Coronary artery (tissue), 2 donors: ENCODE data around the gene OCRL.
"Not testable (repeated sequence)": the region's sequence is repeated elsewhere in the genome, so short reads cannot be mapped to it uniquely, and the experiment has no call there.

Experiments
- DNase-seq: peaks from one replicate; pipeline ENCODE4 v3.0.0-alpha.2; 2017; ENCODE audit warnings: low spot score
- H3K27ac ChIP-seq, 2 donors: fragments of 200-600 bp; sonication (generic); one replicate each; pipeline ENCODE4 v1.5.1; 2016 to 2019
- H3K4me3 ChIP-seq: fragments of 200-600 bp; sonication (generic); 2 replicates; pipeline ENCODE4 v1.5.1; 2016; ENCODE audit warnings: mild to moderate bottlenecking, moderate library complexity
- TF ChIP-seq, protein P1 (sequence below): fragments of 200-600 bp; sonication (generic); IDR thresholded peaks from one replicate; pipeline ENCODE4 v1.5.1; 2019; ENCODE audit warnings: antibody characterized with exemption

The OCRL gene

DNA sequence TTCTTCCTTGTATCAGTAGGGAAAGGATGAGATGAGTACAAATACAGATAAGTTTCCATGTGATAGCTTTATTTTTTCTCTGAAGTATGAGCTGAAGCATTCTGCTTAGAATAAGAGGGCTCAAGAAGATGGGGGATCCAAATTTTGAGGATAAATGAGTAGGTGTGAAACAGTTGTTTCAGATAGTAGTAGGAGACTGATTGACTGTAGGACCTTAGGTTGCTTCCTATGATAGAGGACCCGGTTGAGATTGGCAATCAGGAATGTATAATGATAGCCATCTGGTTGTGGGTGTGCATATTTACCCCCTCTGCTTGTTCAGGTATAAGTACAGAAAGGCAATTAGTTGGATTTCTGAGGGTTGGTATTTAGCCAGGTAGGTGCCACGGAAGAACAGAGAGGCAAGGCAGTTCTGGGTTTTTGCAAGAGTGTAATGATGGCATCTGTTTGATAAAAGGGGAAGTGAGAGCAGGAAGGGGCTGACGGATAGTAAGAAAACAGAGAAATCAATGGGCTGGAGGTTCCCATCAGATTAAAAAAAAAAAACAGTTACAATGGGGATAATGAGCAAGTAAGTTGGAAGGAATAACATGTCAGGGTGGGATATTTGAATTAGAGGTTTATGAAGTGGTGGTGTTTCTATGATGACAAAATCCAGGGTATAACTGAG is 13.7 kb downstream of the OCRL start:
- TF ChIP-seq, protein P1, sequence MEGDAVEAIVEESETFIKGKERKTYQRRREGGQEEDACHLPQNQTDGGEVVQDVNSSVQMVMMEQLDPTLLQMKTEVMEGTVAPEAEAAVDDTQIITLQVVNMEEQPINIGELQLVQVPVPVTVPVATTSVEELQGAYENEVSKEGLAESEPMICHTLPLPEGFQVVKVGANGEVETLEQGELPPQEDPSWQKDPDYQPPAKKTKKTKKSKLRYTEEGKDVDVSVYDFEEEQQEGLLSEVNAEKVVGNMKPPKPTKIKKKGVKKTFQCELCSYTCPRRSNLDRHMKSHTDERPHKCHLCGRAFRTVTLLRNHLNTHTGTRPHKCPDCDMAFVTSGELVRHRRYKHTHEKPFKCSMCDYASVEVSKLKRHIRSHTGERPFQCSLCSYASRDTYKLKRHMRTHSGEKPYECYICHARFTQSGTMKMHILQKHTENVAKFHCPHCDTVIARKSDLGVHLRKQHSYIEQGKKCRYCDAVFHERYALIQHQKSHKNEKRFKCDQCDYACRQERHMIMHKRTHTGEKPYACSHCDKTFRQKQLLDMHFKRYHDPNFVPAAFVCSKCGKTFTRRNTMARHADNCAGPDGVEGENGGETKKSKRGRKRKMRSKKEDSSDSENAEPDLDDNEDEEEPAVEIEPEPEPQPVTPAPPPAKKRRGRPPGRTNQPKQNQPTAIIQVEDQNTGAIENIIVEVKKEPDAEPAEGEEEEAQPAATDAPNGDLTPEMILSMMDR, result no peak
- no peak overlapping the region for H3K4me3 ChIP-seq
- no peak for DNase-seq
- no peak overlapping the region for H3K27ac ChIP-seq

GRCh38 chrX:129554816-129555215 is 14.8 kb downstream of the OCRL start:
- not testable (repeated sequence) for DNase-seq

DNA sequence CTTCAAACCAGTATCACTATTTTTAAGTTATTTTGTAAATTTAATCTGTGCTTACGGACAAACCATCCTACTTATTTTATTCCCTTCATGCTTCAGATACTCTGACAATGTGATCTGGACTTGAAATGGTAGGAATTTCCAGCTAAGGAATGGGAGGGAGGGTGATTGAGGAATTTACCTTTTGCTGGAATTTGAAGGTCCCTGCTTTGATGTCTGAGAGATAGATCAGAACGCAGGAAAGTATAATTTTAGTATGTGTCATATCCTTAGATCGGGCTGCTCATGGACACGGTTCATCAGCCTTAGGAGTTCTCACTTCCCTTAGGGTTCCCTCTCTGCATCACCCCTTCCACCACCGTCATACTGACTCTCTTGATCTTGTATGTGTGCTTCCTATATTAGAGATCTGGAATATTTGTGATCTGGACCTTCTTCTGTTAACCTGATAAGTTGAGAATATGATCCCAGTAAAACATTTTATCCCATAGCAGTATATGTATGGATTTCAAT is 16.8 kb downstream of the OCRL start:
- TF ChIP-seq, protein P1, result no peak
- Histone ChIP-seq H3K27ac (peak overlapping the region in 1 of 2 donors; percentile 12), H3K4me3 (no peak overlapping the region)
- DNase-seq, result no peak

More at GRCh38 chrX:129554816-129555215, 14.8 kb downstream of the OCRL start:
- H3K27ac ChIP-seq, H3K4me3 ChIP-seq: not testable (repeated sequence)

- peak overlapping the region; percentile 12 to 17 for H3K27ac ChIP-seq
- TF ChIP-seq, protein P1, result no peak
- no peak for DNase-seq
- H3K4me3 ChIP-seq, result no peak overlapping the region
These were observed 17.9 kb downstream of the OCRL start for GRCh38 chrX:129557844-129558480.

DNA sequence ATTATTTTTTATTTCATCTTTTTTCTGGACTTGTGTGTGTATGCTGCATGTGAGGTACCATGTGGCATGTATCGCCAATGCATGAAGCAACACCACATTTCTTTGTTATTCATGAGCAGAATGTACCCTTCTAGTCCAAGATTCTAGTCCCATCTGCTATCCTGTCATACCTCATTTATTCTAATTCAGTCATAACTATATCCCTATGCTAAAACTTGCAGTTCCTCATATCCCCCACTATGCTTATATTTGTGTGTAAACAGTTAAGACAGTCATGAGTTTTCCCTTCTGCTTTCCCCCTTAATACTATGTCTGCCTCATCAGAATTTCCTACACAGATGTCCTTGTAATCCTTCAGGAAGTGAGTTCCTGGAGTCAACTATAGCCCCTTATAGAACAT is 19.7 kb downstream of the OCRL start:
- Histone ChIP-seq H3K4me3 (no peak overlapping the region), H3K27ac (no peak overlapping the region)
- TF ChIP-seq, protein P1, result no peak
- no peak for DNase-seq

- Histone ChIP-seq H3K4me3 (no peak overlapping the region), H3K27ac (no peak overlapping the region)
- no peak for DNase-seq
- TF ChIP-seq, protein P1, result no peak
These were observed 21.4 kb downstream of the OCRL start for GRCh38 chrX:129561453-129561852.

- H3K27ac ChIP-seq, DNase-seq, H3K4me3 ChIP-seq: not testable (repeated sequence)
These were observed 24.3 kb downstream of the OCRL start for GRCh38 chrX:129564345-129564744.

GRCh38 chrX:129565046-129565650 is 25.1 kb downstream of the OCRL start:
- TF ChIP-seq, protein P1, result no peak
- no peak for DNase-seq
- Histone ChIP-seq H3K27ac (no peak overlapping the region), H3K4me3 (no peak overlapping the region)
